ENCODE data around the gene DNAJA3.
A peak's percentile ranks its signal among the peaks of the same experiment; 100 is the strongest.

Gene DNAJA3

GRCh38 chr16:4437366-4437765 lies 11.7 kb downstream of the DNAJA3 start:
- DNase-seq: no peak

- DNase-seq: no peak
These were observed 16.7 kb downstream of the DNAJA3 start for GRCh38 chr16:4442371-4442770.

- DNase-seq: no peak
These were observed 17.6 kb downstream of the DNAJA3 start for GRCh38 chr16:4443271-4443670.

- DNase-seq: no peak
These were observed 18.3 kb downstream of the DNAJA3 start for GRCh38 chr16:4443986-4444385.

- DNase-seq: no peak
These were observed 24.8 kb downstream of the DNAJA3 start for GRCh38 chr16:4450430-4450829.

- DNase-seq: no peak
These were observed 25.4 kb downstream of the DNAJA3 start for GRCh38 chr16:4450931-4451519.

GRCh38 chr16:4452674-4453073 lies 27.0 kb downstream of the DNAJA3 start:
- no peak for DNase-seq

- no peak for DNase-seq
These were observed 29.0 kb downstream of the DNAJA3 start for GRCh38 chr16:4454623-4455022.

- DNase-seq: no peak
These were observed 29.4 kb downstream of the DNAJA3 start for GRCh38 chr16:4455081-4455480.

GRCh38 chr16:4455951-4456350 lies 30.3 kb downstream of the DNAJA3 start:
- DNase-seq: no peak

- no peak for DNase-seq
These were observed 35.2 kb downstream of the DNAJA3 start for GRCh38 chr16:4460936-4461249.

GRCh38 chr16:4461250-4462085 lies 35.8 kb downstream of the DNAJA3 start:
- DNase-seq: no peak

- no peak for DNase-seq
These were observed 38.0 kb downstream of the DNAJA3 start for GRCh38 chr16:4463522-4464163.

- DNase-seq: peak; percentile 53
These were observed 40.5 kb downstream of the DNAJA3 start for GRCh38 chr16:4465977-4466779.

- no peak for DNase-seq
These were observed 42.2 kb downstream of the DNAJA3 start for GRCh38 chr16:4467916-4468315.

- no peak for DNase-seq
These were observed 43.3 kb downstream of the DNAJA3 start for GRCh38 chr16:4468972-4469371.

- DNase-seq: no peak
These were observed 46.2 kb downstream of the DNAJA3 start for GRCh38 chr16:4471869-4472268.

GRCh38 chr16:4472880-4473279 lies 47.2 kb downstream of the DNAJA3 start:
- DNase-seq: no peak

GRCh38 chr16:4474192-4474961 lies 48.7 kb downstream of the DNAJA3 start, which contains the start of gene NMRAL1:
Gene NMRAL1 (minus strand): TSS chr16:4474625. CDS start chr16:4474132, 493 bp downstream.
- DNase-seq: peak; percentile 84

GRCh38 chr16:4475880-4476788 lies 50.5 kb downstream of the DNAJA3 start, which contains the start of gene HMOX2:
Gene HMOX2 (plus strand): TSS chr16:4476398. CDS start chr16:4505525, 29,127 bp downstream.
- DNase-seq: peak; percentile 98

- DNase-seq: no peak
These were observed 52.3 kb downstream of the DNAJA3 start for GRCh38 chr16:4477966-4478365.

Data from activated T-cell treated with anti-CD3 and anti-CD28 coated beads, Interleukin-2, amount 50 U/mL, for 1 hour (primary cell).